HepG2 (cell line): ENCODE results near the gene ATP2B2. TPM values are rescaled to one million over a fixed set of nuclear protein-coding genes. Genes with fewer than 3 reads are reported as not detected.

Experiments used
- ATAC-seq: fragments of 200-7000 bp; cut with Tn5 transposase; 3 replicates; pipeline ENCODE4 v1.9.1; 2020; ENCODE audit warnings: mild to moderate bottlenecking, moderate library complexity
- BruUV-seq: library from RNA; stranded (reverse); fragments of 400-500 nt; replicated peaks from 2 replicates; lab custom pipeline; 2021; lab: Mats Ljungman, UMichigan
- CTCF ChIA-PET: fragments of 300-600 bp; formaldehyde crosslinking; extraction: SDS; loops from one replicate; lab custom pipeline; 2021; ENCODE audit warnings: low total read pairs, inconsistent platforms, low intra/inter-chr PET ratio; lab: Yijun Ruan, JAX
- POLR2A ChIA-PET: fragments of 350-600 bp; sonication (Branson Sonifier 250); formaldehyde crosslinking; loops from one replicate; lab custom pipeline; 2020; ENCODE audit warnings: antibody characterized with exemption, inconsistent platforms; lab: Yijun Ruan, JAX
- DNase-seq: peaks from one replicate; pipeline ENCODE4 v3.0.0-alpha.2; 2015; ENCODE audit warnings: low spot score
- FAIRE-seq: peaks from 3 replicates; lab custom pipeline; 2011; peaks lifted over from hg19 to GRCh38; lab: Jason Lieb, UNC
- H2AFZ ChIP-seq: one replicate; pipeline ENCODE4 v1.6.1; 2011; ENCODE audit warnings: low read length, inconsistent platforms
- H3K27ac ChIP-seq: fragments of 300-600 bp; 3 replicates; pipeline ENCODE4 v1.8.0; 2011; ENCODE audit warnings: mixed run types, mild to moderate bottlenecking, mixed read lengths, low read length, inconsistent platforms; ENCODE audit not compliant: insufficient read depth; ENCODE audit errors: extremely low read length
- H3K27me3 ChIP-seq, 2 experiments: fragments of 200-600 bp in 1 of 2; 2 replicates in 1 of 2; 3 replicates in 1 of 2; pipeline versions ENCODE4 v1.6.0 to v1.8.0; 2011; ENCODE audit warnings: low read length in 2 of 2, mild to moderate bottlenecking in 2 of 2, moderate library complexity in 2 of 2, inconsistent platforms in 1 of 2; ENCODE audit not compliant: insufficient read depth in 2 of 2, control insufficient read depth in 1 of 2
- H3K36me3 ChIP-seq, 2 experiments: fragments of 200-600 bp in 1 of 2; replicated peaks in 1 of 2; 2 replicates in 1 of 2; 3 replicates in 1 of 2; pipeline versions ENCODE4 v1.5.1 to v1.8.0; 2011; ENCODE audit warnings: low read length in 2 of 2, inconsistent platforms in 1 of 2; ENCODE audit not compliant: insufficient read depth in 2 of 2, control insufficient read depth in 1 of 2
- H3K4me1 ChIP-seq: 2 replicates; pipeline ENCODE4 v1.5.1; 2012; ENCODE audit warnings: low read length, inconsistent platforms; ENCODE audit not compliant: insufficient read depth
- H3K4me2 ChIP-seq: 2 replicates; pipeline ENCODE4 v1.6.0; 2011; ENCODE audit warnings: low read depth, low read length, inconsistent platforms
- H3K4me3 ChIP-seq, 3 experiments: fragments of 200-600 bp in 1 of 3; sonication (generic), shearing (Covaris generic) in 1 of 3; replicated peaks in 1 of 3; 2 replicates each; pipeline ENCODE4 v1.5.1; 2011 to 2016; ENCODE audit warnings: low read length in 3 of 3, inconsistent platforms in 2 of 3, low read depth in 2 of 3, mild to moderate bottlenecking in 2 of 3, control low read depth in 1 of 3, mixed read lengths in 1 of 3; ENCODE audit not compliant: insufficient read depth in 1 of 3
- H3K79me2 ChIP-seq: one replicate; pipeline ENCODE4 v1.6.1; 2011; ENCODE audit warnings: low read length, inconsistent platforms; ENCODE audit not compliant: insufficient read depth
- H3K9ac ChIP-seq: 2 replicates; pipeline ENCODE4 v1.6.0; 2011; ENCODE audit warnings: mild to moderate bottlenecking, low read depth, low read length, inconsistent platforms; ENCODE audit not compliant: insufficient read depth
- H3K9me3 ChIP-seq: 2 replicates; pipeline ENCODE4 v1.5.1; 2012; ENCODE audit warnings: mild to moderate bottlenecking, low read length
- H4K20me1 ChIP-seq: 2 replicates; pipeline ENCODE4 v1.6.0; 2011; ENCODE audit warnings: inconsistent platforms, mild to moderate bottlenecking, low read length, moderate library complexity; ENCODE audit not compliant: insufficient read depth
- GZF1 ChIP-seq: sonication (generic); formaldehyde crosslinking; IDR thresholded peaks from 2 replicates; pipeline ENCODE4 v1.5.1; 2020; ENCODE audit warnings: mild to moderate bottlenecking, missing genetic modification reagents
- HDAC1 ChIP-seq: sonication (generic); formaldehyde crosslinking; IDR thresholded peaks from 2 replicates; pipeline ENCODE4 v1.5.1; 2020; ENCODE audit warnings: mild to moderate bottlenecking, missing genetic modification reagents
- IKZF4 ChIP-seq: sonication (generic); formaldehyde crosslinking; IDR thresholded peaks from 2 replicates; pipeline ENCODE4 v1.5.1; 2020; ENCODE audit warnings: borderline replicate concordance, mild to moderate bottlenecking, low read depth, missing genetic modification reagents; ENCODE audit errors: not compliant biosample characterization
- MBD4 ChIP-seq: IDR thresholded peaks from 2 replicates; pipeline ENCODE4 v1.6.1; 2012; ENCODE audit warnings: low read length, inconsistent platforms, borderline replicate concordance
- MXD1 ChIP-seq: sonication (generic); formaldehyde crosslinking; IDR thresholded peaks from 2 replicates; pipeline ENCODE4 v1.4.0; 2020; ENCODE audit warnings: mild to moderate bottlenecking, missing genetic modification reagents
- PATZ1 ChIP-seq: sonication (generic); formaldehyde crosslinking; IDR thresholded peaks from 2 replicates; pipeline ENCODE4 v1.4.0; 2020; ENCODE audit warnings: missing genetic modification reagents
- SMC3 ChIP-seq: IDR thresholded peaks from 2 replicates; pipeline ENCODE4 v1.6.1; 2011; ENCODE audit warnings: low read length, improper control_type of control experiment
- SOX6 ChIP-seq, 2 experiments: fragments of 450-650 bp in 1 of 2; sonication (generic) in 1 of 2; formaldehyde crosslinking in 1 of 2; IDR thresholded peaks; 2 replicates each; pipeline versions ENCODE4 v1.4.0 to v1.6.1; 2017 to 2020; ENCODE audit warnings: antibody characterized with exemption in 1 of 2, mild to moderate bottlenecking in 1 of 2, missing genetic modification reagents in 1 of 2
- ZBTB21 ChIP-seq: sonication (generic); formaldehyde crosslinking; IDR thresholded peaks from 2 replicates; pipeline ENCODE4 v1.4.0; 2020; ENCODE audit warnings: missing genetic modification reagents
- ZKSCAN8 ChIP-seq: IDR thresholded peaks from 2 replicates; pipeline ENCODE4 v1.6.1; 2016; ENCODE audit warnings: borderline replicate concordance, missing genetic modification reagents, missing compliant biosample characterization
- ZNF280B ChIP-seq: sonication (generic); formaldehyde crosslinking; IDR thresholded peaks from 2 replicates; pipeline ENCODE4 v1.5.0; 2020; ENCODE audit warnings: missing genetic modification reagents, mild to moderate bottlenecking, borderline replicate concordance
- ZNF292 ChIP-seq: sonication (generic); formaldehyde crosslinking; IDR thresholded peaks from 2 replicates; pipeline ENCODE4 v1.8.1; 2022; ENCODE audit warnings: mild to moderate bottlenecking, low read depth, missing genetic modification reagents, borderline replicate concordance
- ZNF567 ChIP-seq: sonication (generic); formaldehyde crosslinking; IDR thresholded peaks from 2 replicates; pipeline ENCODE4 v1.8.1; 2023; ENCODE audit warnings: mild to moderate bottlenecking, missing genetic modification reagents, borderline replicate concordance
- ZNF576 ChIP-seq: sonication (generic); formaldehyde crosslinking; IDR thresholded peaks from 2 replicates; pipeline ENCODE4 v1.4.0; 2020; ENCODE audit warnings: mild to moderate bottlenecking, missing genetic modification reagents
- WGBS: methylation state at CpG from one replicate; pipeline ENCODE4 v1.1.6; 2017; ENCODE audit warnings: low lambda C conversion rate; 5-methylcytosine and 5-hydroxymethylcytosine counted together
- in situ Hi-C: cut with HindIII; loops from 2 replicates; pipeline ENCODE4 v1.10.0; 2017; ENCODE audit warnings: low pct_unique_long_range_greater_than_20kb; ENCODE audit not compliant: extremely low pct_ligation_motif_present
- intact Hi-C: fragments of 100-400 bp; cut with micrococcal nuclease; formaldehyde crosslinking; loops from one replicate; pipeline ENCODE4 v1.10.0; 2022; ENCODE audit not compliant: unreplicated experiment
- polyA plus RNA-seq, 8 experiments: library from polyadenylated mRNA; depleted of rRNA in 3 of 8; stranded (reverse) in 7 of 8; unstranded in 1 of 8; fragments of >200 nt; fragmentation: Illumina TruSeq in 4 of 8; extraction: Trizol in 4 of 8; gene quantifications; 2 replicates each; pipeline versions ENCODE4 v1.2.1 to v1.2.3, GENCODE V29; 2011 to 2016; ENCODE audit warnings: low read depth in 4 of 8, missing spikeins in 1 of 8, mixed read lengths in 1 of 8; ENCODE audit not compliant: insufficient read depth in 1 of 8
- total RNA-seq, 5 experiments: library from RNA; depleted of rRNA; stranded (reverse); fragments of >200 nt; fragmentation: Illumina TruSeq; extraction: Trizol; gene quantifications; 2 replicates each; pipeline ENCODE4 v1.2.3, GENCODE V29; 2016; ENCODE audit warnings: low read depth in 1 of 5

The ATP2B2 gene
- total and polyA plus RNA-seq, 2 of the 13 experiments (the other 11 are each of a cell fraction or from before 2014, with no cell fraction given): 1.5 to 2.3 TPM

- POLR2A ChIA-PET: no interaction called here
- H3K27ac ChIP-seq: no peak overlapping the region
- H2AFZ ChIP-seq: no peak overlapping the region
- no peaks in the 10 kb centered on the region for H3K79me2 ChIP-seq
- no peak for ATAC-seq
- BruUV-seq: no TSS peak
- WGBS: 75% methylated on average over 31 of the region's 31 CpGs
- no peaks in the 10 kb centered on the region for H3K4me1 ChIP-seq
- FAIRE-seq: no peak
- intact Hi-C loops (no loop called here), in situ Hi-C loops (no loop called here)
- H3K4me2 ChIP-seq: no peak overlapping the region
- H4K20me1 ChIP-seq: no peaks in the 10 kb centered on the region
- DNase-seq: no peak
- no peak for TF ChIP-seq SMC3
- TF ChIP-seq ZNF280B (CRISPR knock-in tag): no peak
- no peak for TF ChIP-seq MBD4
- TF ChIP-seq ZBTB21: no peak
- no peak for TF ChIP-seq GZF1
- no peak for TF ChIP-seq ZNF567
- no peak for TF ChIP-seq SOX6 (IDR thresholded peaks at IDR 0.05)
- no peak for TF ChIP-seq SOX6 (CRISPR knock-in tag; IDR thresholded peaks at IDR 0.05)
- TF ChIP-seq, all 625 proteins: peak for 0
- no peak overlapping the region for H3K9ac ChIP-seq
- H3K27me3 ChIP-seq: peaks cover 0 to 16% of the 10 kb centered on the region in 2 experiments; a peak in 3 of 5 replicates
- H3K4me3 ChIP-seq: no peak overlapping the region
- CTCF ChIA-PET: no interaction called here
- no peaks in the 10 kb centered on the region for H3K36me3 ChIP-seq
- H3K9me3 ChIP-seq: no peaks in the 10 kb centered on the region
These were observed 176.8 kb downstream of the ATP2B2 start for GRCh38 chr3:10328460-10329071.

GRCh38 chr3:10327592-10327991, 177.8 kb downstream of the ATP2B2 start:
- in situ Hi-C loops (no loop called here), intact Hi-C loops (no loop called here)
- H2AFZ ChIP-seq: no peak overlapping the region
- CTCF ChIA-PET: no interaction called here
- no peaks in the 10 kb centered on the region for H3K36me3 ChIP-seq
- DNase-seq (no peak), FAIRE-seq (no peak), ATAC-seq (no peak)
- H3K4me3 ChIP-seq: no peak overlapping the region
- TF ChIP-seq MXD1 (CRISPR knock-in tag): no peak
- no peak for TF ChIP-seq HDAC1 (CRISPR knock-in tag)
- no peak for TF ChIP-seq IKZF4 (CRISPR knock-in tag)
- no peak for TF ChIP-seq ZKSCAN8
- TF ChIP-seq ZNF292 (CRISPR knock-in tag): no peak
- no peak for TF ChIP-seq ZNF576
- no peak for TF ChIP-seq PATZ1 (CRISPR knock-in tag)
- BruUV-seq: no TSS peak
- H3K4me2 ChIP-seq: no peak overlapping the region
- H3K79me2 ChIP-seq: no peaks in the 10 kb centered on the region
- H3K27ac ChIP-seq: no peak overlapping the region
- POLR2A ChIA-PET: no interaction called here
- H4K20me1 ChIP-seq: no peaks in the 10 kb centered on the region
- H3K4me1 ChIP-seq: 0 out of 2 replicates have a peak, but pooled peaks cover 1% of the 10 kb centered on the region
- no peaks in the 10 kb centered on the region for H3K9me3 ChIP-seq
- WGBS: 65% methylated on average over 10 of the region's 10 CpGs
- peaks cover 0 to 16% of the 10 kb centered on the region in 2 experiments; a peak in 3 of 5 replicates for H3K27me3 ChIP-seq
- no peak overlapping the region for H3K9ac ChIP-seq
